ENCODE measurements around the gene SERTAD1.

The SERTAD1 gene

DNA sequence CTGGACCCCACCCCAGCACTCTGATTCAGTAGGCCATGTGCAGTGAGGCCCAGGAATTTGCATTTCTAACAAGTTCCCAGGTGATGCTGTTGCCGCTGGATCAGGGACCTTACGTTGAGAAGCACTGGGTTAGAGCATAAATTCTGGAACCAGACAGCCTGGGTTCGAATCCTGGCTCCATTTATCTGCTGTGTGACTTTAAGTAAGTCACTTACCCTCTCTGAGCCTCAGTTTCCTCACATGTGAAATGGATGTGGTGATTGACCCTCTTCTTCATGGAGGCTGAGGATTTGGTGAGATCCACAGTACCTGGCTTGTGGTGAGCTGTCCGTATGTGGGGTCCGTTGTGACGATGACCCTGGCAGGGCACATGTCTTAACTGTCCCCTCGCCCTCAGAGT lies 51.7 kb downstream of the SERTAD1 start:
- DNase-seq = no peak

DNA sequence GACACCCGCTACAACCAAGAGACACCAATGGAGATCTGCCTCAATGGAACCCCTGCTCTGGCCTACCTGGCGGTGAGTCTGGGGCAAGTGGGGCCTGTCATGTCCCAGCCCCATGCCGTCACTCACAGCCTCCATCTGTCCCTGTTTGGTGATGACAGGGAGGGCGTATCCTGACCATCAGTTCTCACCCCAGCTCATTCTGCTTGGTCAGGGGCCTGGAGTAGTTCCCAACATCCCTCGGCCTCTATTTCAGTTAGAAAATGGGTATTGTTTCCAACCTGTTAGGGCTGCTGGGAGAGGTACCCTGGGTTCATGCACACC lies 54.0 kb downstream of the SERTAD1 start:
- no peak for DNase-seq

Data from NCI-H2107 (cell line).